HG03575 (cell line): ENCODE measurements around the gene SMG1.
A peak's percentile ranks its signal among the peaks of the same experiment; 100 is the strongest.
"Not testable (repeated sequence)": the region's sequence is repeated elsewhere in the genome, so short reads cannot be mapped to it uniquely, and the experiment has no call there.

Source experiments
- ATAC-seq: cut with Tn5 transposase; IDR thresholded peaks from one replicate; pipeline ENCODE4 v1.9.1; 2021; ENCODE audit not compliant: unreplicated experiment, insufficient number of reproducible peaks, low FRiP score; ENCODE audit errors: extremely low read depth

SMG1 gene

GRCh38 chr16:18782697-18783429 is 143.3 kb downstream of the SMG1 start:
- ATAC-seq = no peak

DNA sequence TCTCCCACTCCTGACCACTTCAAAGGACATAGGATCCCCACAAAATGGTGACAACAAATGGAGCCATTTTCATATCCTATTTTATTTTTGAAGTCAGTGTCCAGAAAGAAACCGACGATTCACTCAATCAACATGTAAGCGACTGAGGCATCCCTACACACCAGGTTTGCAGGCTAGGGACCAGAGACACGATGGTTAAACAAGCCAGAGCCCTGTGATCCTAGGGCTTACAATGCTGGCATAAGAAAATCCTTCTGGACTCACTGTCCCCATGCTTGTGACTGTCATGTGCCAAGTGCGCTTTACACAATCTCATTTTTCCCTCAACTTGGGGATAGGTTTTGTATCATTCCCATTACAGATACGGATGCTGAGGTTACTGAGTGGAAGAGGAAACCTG is 145.0 kb downstream of the SMG1 start:
- not testable (repeated sequence) for ATAC-seq

GRCh38 chr16:18780460-18781026 is 145.7 kb downstream of the SMG1 start:
- ATAC-seq = not testable (repeated sequence)

DNA sequence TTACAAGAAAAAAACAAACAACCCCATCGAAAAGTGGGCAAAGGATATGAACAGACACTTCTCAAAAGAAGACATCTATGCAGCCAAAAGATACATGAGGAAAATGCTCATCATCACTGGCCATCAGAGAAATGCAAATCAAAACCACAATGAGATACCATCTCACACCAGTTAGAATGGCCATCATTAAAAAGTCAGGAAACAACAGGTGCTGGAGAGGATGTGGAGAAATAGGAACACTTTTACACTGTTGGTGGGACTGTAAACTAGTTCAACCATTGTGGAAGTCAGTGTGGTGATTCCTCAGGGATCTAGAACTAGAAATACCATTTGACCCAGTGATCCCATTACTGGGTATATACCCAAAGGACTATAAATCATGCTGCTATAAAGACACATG is 148.5 kb downstream of the SMG1 start:
- not testable (repeated sequence) for ATAC-seq

- not testable (repeated sequence) for ATAC-seq
Observed at GRCh38 chr16:18776334-18776733, 149.9 kb downstream of the SMG1 start.

DNA sequence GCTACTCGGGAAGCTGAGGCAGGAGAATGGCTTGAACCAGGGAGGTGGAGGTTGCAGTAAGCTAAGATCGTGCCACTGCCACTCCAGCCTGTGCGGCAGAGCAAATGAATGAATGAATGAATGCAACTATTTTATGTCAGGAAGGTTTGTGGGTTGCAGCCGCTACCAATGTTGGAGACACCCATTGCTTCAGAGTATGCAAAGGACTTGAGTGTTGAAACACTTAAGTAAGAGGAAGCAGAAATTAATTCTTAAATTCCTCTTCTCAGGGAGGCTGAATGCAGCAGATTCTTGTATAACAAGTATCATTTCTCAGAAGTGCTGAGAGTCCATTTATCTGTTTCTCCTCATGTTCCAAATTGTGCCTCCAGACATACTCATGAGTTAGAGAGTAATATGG is 151.6 kb downstream of the SMG1 start:
- ATAC-seq = not testable (repeated sequence)

DNA sequence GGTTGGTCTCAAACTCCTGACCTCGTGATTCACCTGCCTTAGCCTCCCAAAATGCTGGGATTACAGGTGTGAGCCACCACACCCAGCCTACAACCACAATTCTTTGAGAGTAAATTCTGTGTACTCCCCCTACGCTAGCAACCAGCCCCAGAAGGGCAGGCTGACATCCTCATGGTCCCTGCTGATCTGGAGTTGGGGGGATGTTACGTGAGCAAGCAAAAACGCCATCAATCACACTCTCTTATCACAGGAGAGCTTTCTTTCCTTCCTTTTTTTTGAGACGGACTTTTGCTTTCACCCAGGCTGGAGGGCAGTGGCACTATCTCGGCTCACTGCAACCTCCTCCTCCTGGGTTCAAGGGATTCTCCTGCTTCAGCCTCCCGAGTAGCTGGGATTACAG is 154.0 kb downstream of the SMG1 start:
- not testable (repeated sequence) for ATAC-seq

GRCh38 chr16:18770336-18770962 is 155.8 kb downstream of the SMG1 start:
- not testable (repeated sequence) for ATAC-seq

- ATAC-seq = not testable (repeated sequence)
Observed at GRCh38 chr16:18767217-18767616, 159.0 kb downstream of the SMG1 start.

- peak; percentile 39 for ATAC-seq
Observed at GRCh38 chr16:18762713-18763112, 163.5 kb downstream of the SMG1 start.

DNA sequence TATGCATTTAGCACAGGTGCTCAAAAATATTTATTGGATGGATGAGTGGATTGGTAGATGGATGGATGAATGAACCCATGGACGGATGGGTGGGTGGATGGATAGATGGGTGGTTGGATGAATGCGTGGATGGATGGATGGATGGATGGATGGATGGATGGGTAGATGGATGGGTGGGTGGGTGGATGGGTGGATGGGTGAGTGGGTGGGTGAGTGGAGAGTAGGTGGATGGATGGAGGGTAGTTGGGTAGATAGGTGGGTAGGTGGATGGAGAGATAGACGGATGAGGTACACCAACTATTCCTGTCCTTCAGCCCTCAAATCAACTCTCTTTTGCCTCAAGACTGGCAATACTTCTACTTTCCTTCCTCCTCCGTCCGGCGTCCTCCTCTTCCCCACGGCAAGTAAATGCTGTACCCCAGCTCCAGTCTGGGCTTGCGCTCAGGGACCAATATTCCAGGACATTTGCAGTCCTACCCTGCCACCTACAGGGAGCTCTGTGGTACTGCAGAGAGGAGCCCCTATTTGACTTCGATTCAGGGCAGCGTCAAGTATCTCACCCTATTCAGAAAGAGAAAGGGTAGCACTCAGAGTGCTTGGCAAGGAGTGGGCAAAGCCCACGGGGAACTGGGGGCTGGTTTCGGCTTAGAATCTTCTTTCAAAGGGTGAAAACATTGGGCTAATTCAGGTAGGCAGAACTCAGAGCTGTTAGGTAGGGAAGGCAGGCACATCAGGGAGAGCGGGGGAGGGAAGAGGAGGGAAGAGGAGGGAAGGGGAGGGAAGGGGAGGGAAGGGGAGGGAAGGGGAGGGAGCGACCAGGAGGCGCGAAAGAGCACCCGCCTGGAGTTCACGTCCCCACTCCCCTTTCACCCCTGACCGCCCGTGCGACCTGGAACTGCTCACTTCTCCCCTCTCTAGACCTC is 166.3 kb downstream of the SMG1 start:
- not testable (repeated sequence) for ATAC-seq

DNA sequence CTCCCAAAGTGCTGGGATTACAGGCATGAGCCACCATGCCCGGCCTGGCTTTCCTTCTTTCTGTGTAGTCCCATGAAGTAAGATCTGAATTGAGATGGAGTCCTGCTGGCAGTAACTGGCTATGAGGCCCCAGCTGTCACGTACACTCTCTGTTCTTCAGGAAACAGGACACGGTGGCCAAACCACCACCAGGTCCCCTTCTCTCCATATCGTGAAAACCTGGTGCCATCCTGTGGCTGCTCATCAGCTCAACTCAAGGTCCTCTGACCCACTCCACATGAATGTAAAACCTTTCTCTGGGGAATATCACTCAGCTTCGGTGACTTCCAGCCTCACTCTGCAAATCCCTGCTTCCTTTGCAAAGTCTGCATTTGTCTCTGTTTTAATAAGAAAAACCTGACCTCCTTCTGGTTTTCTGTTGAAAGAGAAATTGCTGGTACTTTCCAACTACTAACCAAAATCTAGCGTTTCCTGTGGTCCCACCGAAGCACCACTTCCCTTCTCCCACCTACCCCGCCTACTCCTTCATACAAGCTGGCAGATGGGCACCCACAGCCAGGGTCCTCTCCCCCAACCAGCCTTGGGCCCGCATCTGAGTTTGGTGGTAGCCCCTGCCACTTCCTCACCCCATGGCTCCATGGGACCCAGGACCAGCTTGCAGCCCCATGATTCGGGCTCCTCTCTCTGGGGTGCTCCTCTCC is 168.1 kb downstream of the SMG1 start:
- ATAC-seq = not testable (repeated sequence)

DNA sequence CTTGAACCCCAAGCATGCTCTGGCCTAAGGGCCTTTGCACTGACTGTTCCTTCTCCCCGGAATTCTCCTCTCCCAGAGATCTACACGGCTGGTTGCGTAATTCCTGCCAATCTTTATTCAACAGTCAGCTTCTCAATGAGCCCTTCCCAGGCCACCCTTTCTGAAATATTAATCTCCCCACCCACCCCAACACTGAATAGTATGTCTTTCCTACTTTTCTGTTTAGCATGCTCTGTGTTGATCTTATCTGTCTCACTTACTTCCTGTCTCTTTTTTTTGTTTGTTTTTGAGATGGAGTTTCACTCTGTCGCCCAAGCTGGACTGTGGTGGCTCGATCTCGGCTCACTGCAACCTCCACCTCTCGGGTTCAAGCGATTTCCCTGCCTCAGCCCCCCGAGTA is 169.6 kb downstream of the SMG1 start:
- ATAC-seq = not testable (repeated sequence)
